Measurements from ENCODE around the gene ZFP28. TPM values are rescaled to one million over a fixed set of nuclear protein-coding genes. Genes with fewer than 3 reads are reported as not detected.
A peak's percentile ranks its signal among the peaks of the same experiment; 100 is the strongest.

Gene ZFP28
- total RNA-seq, 2 donors from 2014 or later: 0.64 to 3.5 TPM

- DNase-seq (ENCODE audit: low spot score): peak; percentile 96
- no peaks in the 10 kb centered on the region for H3K27me3 Mint-ChIP-seq
- H3K4me3 Mint-ChIP-seq: peak within 1 kb of the TSS; percentile 94
- peak; percentile 98 to 99 for ATAC-seq
- peak within 1 kb of the TSS; percentile 75 to 86 for H3K27ac Mint-ChIP-seq
- peaks cover 30% of the 10 kb centered on the region for H3K9me3 Mint-ChIP-seq
- peaks cover 55% of the 10 kb centered on the region for H3K36me3 Mint-ChIP-seq
- H3K4me1 Mint-ChIP-seq (ENCODE audit: low read depth in 2 of 2): peaks cover 8 to 11% of the 10 kb centered on the region in 2 donors
Observed at GRCh38 chr19:56567274-56568120, 28.7 kb downstream of the ZFP28 start, which contains the start of gene ZNF470. Gene ZNF470, plus strand, starts transcription at chr19:56567468. Its CDS starts 2,844 bp downstream, at chr19:56570312.

- Mint-ChIP-seq H3K9me3 (peaks cover 27% of the 10 kb centered on the region), H3K27ac (no peak overlapping the region), H3K4me3 (no peak overlapping the region), H3K36me3 (peaks cover 73% of the 10 kb centered on the region), H3K27me3 (no peaks in the 10 kb centered on the region), H3K4me1 (ENCODE audit: low read depth in 2 of 2) (peaks cover 4 to 5% of the 10 kb centered on the region in 2 donors)
- DNase-seq (ENCODE audit: low spot score): no peak
- no peak for ATAC-seq
Observed at GRCh38 chr19:56572589-56572988, 33.8 kb downstream of the ZFP28 start.

- Mint-ChIP-seq H3K4me3 (no peak overlapping the region), H3K36me3 (peaks cover 81% of the 10 kb centered on the region), H3K27me3 (no peaks in the 10 kb centered on the region), H3K9me3 (peaks cover 34% of the 10 kb centered on the region), H3K27ac (no peak overlapping the region), H3K4me1 (ENCODE audit: low read depth in 2 of 2) (no peaks in the 10 kb centered on the region)
- ATAC-seq: no peak
- DNase-seq (ENCODE audit: low spot score): no peak
Observed at GRCh38 chr19:56573914-56574313, 35.2 kb downstream of the ZFP28 start.

GRCh38 chr19:56577719-56578602, 39.2 kb downstream of the ZFP28 start:
- no peak for DNase-seq (ENCODE audit: low spot score)
- Mint-ChIP-seq H3K36me3 (peaks cover 73% of the 10 kb centered on the region), H3K27me3 (no peaks in the 10 kb centered on the region), H3K9me3 (peaks cover 38% of the 10 kb centered on the region), H3K4me1 (ENCODE audit: low read depth in 2 of 2) (no peaks in the 10 kb centered on the region), H3K27ac (no peak overlapping the region), H3K4me3 (no peak overlapping the region)
- ATAC-seq: no peak

GRCh38 chr19:56594446-56594782, 55.7 kb downstream of the ZFP28 start:
- Mint-ChIP-seq H3K9me3 (peaks cover 33% of the 10 kb centered on the region), H3K27me3 (peaks cover 7 to 12% of the 10 kb centered on the region in 2 donors), H3K36me3 (peaks cover 22% of the 10 kb centered on the region), H3K27ac (peak overlapping the region; percentile 5 to 84), H3K4me1 (ENCODE audit: low read depth in 2 of 2) (peaks cover 11 to 18% of the 10 kb centered on the region in 2 donors), H3K4me3 (peak overlapping the region; percentile 88)
- no peak for DNase-seq (ENCODE audit: low spot score)
- ATAC-seq: no peak

- Mint-ChIP-seq H3K4me1 (ENCODE audit: low read depth in 2 of 2) (peaks cover 11 to 18% of the 10 kb centered on the region in 2 donors), H3K27ac (peak within 1 kb of the TSS; percentile 5 to 84), H3K9me3 (peaks cover 33% of the 10 kb centered on the region), H3K27me3 (peaks cover 7 to 12% of the 10 kb centered on the region in 2 donors), H3K4me3 (peak within 1 kb of the TSS; percentile 88), H3K36me3 (peaks cover 22% of the 10 kb centered on the region)
- ATAC-seq (peak; percentile 95 to 97), DNase-seq (ENCODE audit: low spot score) (peak; percentile 90)
Observed at GRCh38 chr19:56594783-56595547, 56.2 kb downstream of the ZFP28 start, which contains the start of gene ZNF71. Gene ZNF71, plus strand, starts transcription at chr19:56595302. Its CDS starts 6,257 bp downstream, at chr19:56601559.

- peaks cover 5 to 12% of the 10 kb centered on the region in 2 donors for H3K27me3 Mint-ChIP-seq
- peak; percentile 46 to 62 for ATAC-seq
- peaks cover 32% of the 10 kb centered on the region for H3K9me3 Mint-ChIP-seq
- peak overlapping the region; percentile 88 for H3K4me3 Mint-ChIP-seq
- peaks cover 11 to 18% of the 10 kb centered on the region in 2 donors for H3K4me1 Mint-ChIP-seq (ENCODE audit: low read depth in 2 of 2)
- H3K36me3 Mint-ChIP-seq: peaks cover 22% of the 10 kb centered on the region
- peak overlapping the region; percentile 5 to 84 for H3K27ac Mint-ChIP-seq
- DNase-seq (ENCODE audit: low spot score): no peak
Observed at GRCh38 chr19:56595548-56595899, 56.8 kb downstream of the ZFP28 start.

- H3K9me3 Mint-ChIP-seq: peaks cover 26% of the 10 kb centered on the region
- H3K27ac Mint-ChIP-seq: no peak overlapping the region
- H3K27me3 Mint-ChIP-seq: peaks cover 0 to 6% of the 10 kb centered on the region in 2 donors
- peaks cover 16 to 23% of the 10 kb centered on the region in 2 donors for H3K4me1 Mint-ChIP-seq (ENCODE audit: low read depth in 2 of 2)
- DNase-seq (ENCODE audit: low spot score): no peak
- peaks cover 23% of the 10 kb centered on the region for H3K36me3 Mint-ChIP-seq
- no peak for ATAC-seq
- no peak overlapping the region for H3K4me3 Mint-ChIP-seq
Observed at GRCh38 chr19:56596676-56597075, 57.9 kb downstream of the ZFP28 start.

GRCh38 chr19:56597696-56598095, 58.9 kb downstream of the ZFP28 start:
- Mint-ChIP-seq H3K9me3 (peaks cover 20% of the 10 kb centered on the region), H3K4me3 (no peak overlapping the region), H3K4me1 (ENCODE audit: low read depth in 2 of 2) (peaks cover 16 to 23% of the 10 kb centered on the region in 2 donors), H3K27me3 (no peaks in the 10 kb centered on the region), H3K36me3 (peaks cover 28% of the 10 kb centered on the region), H3K27ac (peak overlapping the region in 1 of 2 donors; percentile 19)
- ATAC-seq (no peak), DNase-seq (ENCODE audit: low spot score) (no peak)

- no peaks in the 10 kb centered on the region for H3K27me3 Mint-ChIP-seq
- H3K36me3 Mint-ChIP-seq: peaks cover 49% of the 10 kb centered on the region
- DNase-seq (ENCODE audit: low spot score) (no peak), ATAC-seq (no peak)
- peaks cover 5 to 9% of the 10 kb centered on the region in 2 donors for H3K4me1 Mint-ChIP-seq (ENCODE audit: low read depth in 2 of 2)
- H3K9me3 Mint-ChIP-seq: peaks cover 16% of the 10 kb centered on the region
- no peak overlapping the region for H3K4me3 Mint-ChIP-seq
- peak overlapping the region in 1 of 2 donors; percentile 54 for H3K27ac Mint-ChIP-seq
Observed at GRCh38 chr19:56601375-56601774, 62.6 kb downstream of the ZFP28 start.

- Mint-ChIP-seq H3K4me3 (no peak overlapping the region), H3K9me3 (peaks cover 21% of the 10 kb centered on the region), H3K27me3 (no peaks in the 10 kb centered on the region), H3K27ac (no peak overlapping the region), H3K36me3 (peaks cover 53% of the 10 kb centered on the region), H3K4me1 (ENCODE audit: low read depth in 2 of 2) (peaks cover 5% of the 10 kb centered on the region in 2 donors)
- ATAC-seq: no peak
- DNase-seq (ENCODE audit: low spot score): no peak
Observed at GRCh38 chr19:56603829-56604228, 65.1 kb downstream of the ZFP28 start.
